GM12878 (cell line): ENCODE data around the gene ALPK1.

Source experiments
- ASH2L ChIP-seq: fragments of 300-600, 200-600 bp; sonication (generic); IDR thresholded peaks from 2 replicates; pipeline ENCODE4 v1.6.1; 2017; ENCODE audit warnings: low read depth, mild to moderate bottlenecking, borderline replicate concordance
- SREBF2 ChIP-seq: IDR thresholded peaks from 2 replicates; pipeline ENCODE4 v1.6.1; 2012; ENCODE audit warnings: mild to moderate bottlenecking, low read length
- TBL1XR1 ChIP-seq: IDR thresholded peaks from 2 replicates; pipeline ENCODE4 v1.6.1; 2012; ENCODE audit warnings: low read depth, low read length, improper control_type of control experiment

DNA sequence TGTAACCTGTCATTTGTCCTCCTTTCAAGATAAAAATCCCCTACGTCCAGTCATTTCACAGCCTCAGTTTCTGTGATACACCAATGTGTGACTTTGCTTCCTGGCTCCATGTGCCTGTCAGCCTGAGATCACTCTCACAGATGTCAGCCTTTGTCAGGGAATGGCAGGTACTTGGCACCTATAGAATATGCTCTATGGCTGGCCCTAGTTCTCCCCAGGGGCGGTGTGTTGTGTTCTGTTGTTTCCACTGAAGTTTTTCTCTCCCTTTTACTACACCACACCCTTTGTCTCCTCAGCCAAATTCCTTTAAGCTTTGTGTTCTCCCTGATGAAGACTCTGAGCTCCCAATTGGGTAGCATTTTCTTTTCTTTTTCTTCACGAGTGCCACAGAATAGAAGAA lies 81.7 kb downstream of the ALPK1 start:
- TF ChIP-seq TBL1XR1 (no peak), ASH2L (no peak), SREBF2 (no peak)
